GM12878 (cell line): ENCODE results near the gene EPRS1. TPM values are rescaled to one million over a fixed set of nuclear protein-coding genes. Genes with fewer than 3 reads are reported as not detected.

Source experiments
- CBFB ChIP-seq: IDR thresholded peaks from 2 replicates; pipeline ENCODE4 v1.6.1; 2016; ENCODE audit warnings: antibody characterized with exemption, low read depth
- CTCF ChIP-seq, 3 experiments: IDR thresholded peaks in 2 of 3; conservative IDR thresholded peaks in 1 of 3; 2 replicates each; pipeline ENCODE4 v1.5.1; 2011; ENCODE audit warnings: low read depth in 3 of 3, low read length in 3 of 3, mild to moderate bottlenecking in 3 of 3, control low read depth in 2 of 3, moderate library complexity in 2 of 3, inconsistent platforms in 1 of 3, mixed read lengths in 1 of 3; ENCODE audit not compliant: control insufficient read depth in 2 of 3, insufficient read depth in 1 of 3; ENCODE audit errors: extremely low read depth in 1 of 3
- EED ChIP-seq: sonication (generic); IDR thresholded peaks from 2 replicates; pipeline ENCODE4 v1.6.1; 2016; ENCODE audit warnings: antibody characterized with exemption, low read depth
- FOXM1 ChIP-seq: IDR thresholded peaks from 2 replicates; pipeline ENCODE4 v1.6.1; 2012; ENCODE audit warnings: low read depth, mild to moderate bottlenecking, inconsistent platforms, low read length, moderate library complexity
- HSF1 ChIP-seq: fragments of 150-350 bp; IDR thresholded peaks from 2 replicates; pipeline ENCODE4 v1.6.1; 2014; ENCODE audit warnings: mild to moderate bottlenecking, low read depth, low read length
- IRF3 ChIP-seq: fragments of 450-650 bp; IDR thresholded peaks from 2 replicates; pipeline ENCODE4 v1.6.1; 2014; ENCODE audit warnings: mild to moderate bottlenecking
- NFYA ChIP-seq: IDR thresholded peaks from 2 replicates; pipeline ENCODE4 v1.6.1; 2011; ENCODE audit warnings: low read depth, mild to moderate bottlenecking, low read length, improper control_type of control experiment, borderline replicate concordance
- NFYB ChIP-seq: IDR thresholded peaks from 2 replicates; pipeline ENCODE4 v1.6.1; 2011; ENCODE audit warnings: low read depth, mild to moderate bottlenecking, low read length, improper control_type of control experiment, moderate library complexity; ENCODE audit not compliant: insufficient read depth
- NKRF ChIP-seq: fragments of 450-650 bp; conservative IDR thresholded peaks from 2 replicates; pipeline ENCODE4 v1.6.1; 2017; ENCODE audit warnings: mild to moderate bottlenecking, moderate library complexity
- PAX5 ChIP-seq: IDR thresholded peaks from 2 replicates; pipeline ENCODE4 v1.6.1; 2011; ENCODE audit warnings: low read depth, low read length, borderline replicate concordance
- PAX8 ChIP-seq: fragments of 450-650 bp; IDR thresholded peaks from 2 replicates; pipeline ENCODE4 v1.6.1; 2017; ENCODE audit warnings: mild to moderate bottlenecking, moderate library complexity
- RB1 ChIP-seq: fragments of 450-650 bp; formaldehyde crosslinking; IDR thresholded peaks from 2 replicates; pipeline ENCODE4 v1.6.1; 2017; ENCODE audit warnings: mild to moderate bottlenecking, borderline replicate concordance
- SREBF1 ChIP-seq: IDR thresholded peaks from 2 replicates; pipeline ENCODE4 v1.6.1; 2012; ENCODE audit warnings: mild to moderate bottlenecking, low read length
- SREBF2 ChIP-seq: IDR thresholded peaks from 2 replicates; pipeline ENCODE4 v1.6.1; 2012; ENCODE audit warnings: mild to moderate bottlenecking, low read length
- STAT1 ChIP-seq: fragments of 450-650 bp; conservative IDR thresholded peaks from 2 replicates; pipeline ENCODE4 v1.6.1; 2014; ENCODE audit warnings: antibody characterized with exemption, mild to moderate bottlenecking
- TAF1 ChIP-seq: IDR thresholded peaks from 2 replicates; pipeline ENCODE4 v1.6.1; 2011; ENCODE audit warnings: mild to moderate bottlenecking, low read depth, low read length, borderline replicate concordance
- TARDBP ChIP-seq: IDR thresholded peaks from 2 replicates; pipeline ENCODE4 v1.6.1; 2016; ENCODE audit warnings: borderline replicate concordance
- USF1 ChIP-seq: IDR thresholded peaks from 2 replicates; pipeline ENCODE4 v1.6.1; 2011; ENCODE audit warnings: borderline replicate concordance, low read depth, mild to moderate bottlenecking, moderate library complexity, mixed read lengths, low read length; ENCODE audit not compliant: insufficient read depth; ENCODE audit errors: extremely low read length
- WRNIP1 ChIP-seq: IDR thresholded peaks from 2 replicates; pipeline ENCODE4 v1.6.1; 2011; ENCODE audit warnings: low read depth, low read length, improper control_type of control experiment, borderline replicate concordance
- YY1 ChIP-seq: IDR thresholded peaks from 2 replicates; pipeline ENCODE4 v1.6.1; 2011; ENCODE audit warnings: low read depth, mild to moderate bottlenecking, low read length
- ZNF207 ChIP-seq: fragments of 450-650 bp; IDR thresholded peaks from 2 replicates; pipeline ENCODE4 v1.6.1; 2014; ENCODE audit warnings: antibody characterized with exemption, mild to moderate bottlenecking, borderline replicate concordance
- ZNF24 ChIP-seq: fragments of 450-650 bp; IDR thresholded peaks from 2 replicates; pipeline ENCODE4 v1.6.1; 2017; ENCODE audit warnings: antibody characterized with exemption, mild to moderate bottlenecking
- ZSCAN29 ChIP-seq: fragments of 450-650 bp; IDR thresholded peaks from 2 replicates; pipeline ENCODE4 v1.6.1; 2017; ENCODE audit warnings: mild to moderate bottlenecking, moderate library complexity
- polyA plus RNA-seq, 11 experiments: library from polyadenylated mRNA; depleted of rRNA in 4 of 11; unstranded in 6 of 11; stranded (reverse) in 5 of 11; fragments of >200 nt; fragmentation: Nextera tagmentation in 4 of 11; fragmentation: Illumina TruSeq in 1 of 11; extraction: Ambion mirVana in 4 of 11; extraction: Trizol in 1 of 11; gene quantifications; 1 replicate in 1 of 11; 2 replicates in 10 of 11; pipeline versions ENCODE4 v1.2.1 to v1.2.3, GENCODE V29; 2011 to 2016; ENCODE audit warnings: inconsistent platforms in 2 of 11, missing spikeins in 2 of 11, low read depth in 1 of 11
- total RNA-seq, 4 experiments: library from RNA; depleted of rRNA in 3 of 4; stranded (reverse); fragments of >200 nt in 3 of 4; fragmentation: Illumina TruSeq in 1 of 4; extraction: Trizol in 1 of 4; gene quantifications; 2 replicates each; pipeline versions ENCODE4 v1.2.1 to v1.2.3, GENCODE V29; 2013 to 2021

The EPRS1 gene
- total and polyA plus RNA-seq, 10 of the 15 experiments (the other 5 are each of a cell fraction or from before 2014, with no cell fraction given): 68.2 to 175 (median 119) TPM

- no peak for TF ChIP-seq HSF1
- no peak for TF ChIP-seq EED
- no peak for TF ChIP-seq STAT1
- TF ChIP-seq TAF1: peak; percentile 51; the same call in 1 of the 2 replicates
- no peak for TF ChIP-seq NFYA
- TF ChIP-seq SREBF1: no peak
- no peak; the same call in 1 of the 2 replicates for TF ChIP-seq ZNF207
- TF ChIP-seq CTCF (IDR thresholded peaks at IDR 0.05 in 2 of 3, conservative IDR thresholded peaks at IDR 0.05 in 1 of 3; ENCODE audit: control insufficient read depth in 2 of 3, extremely low read depth in 1 of 3, insufficient read depth in 1 of 3, low read depth in 3 of 3, low read length in 3 of 3): peak; percentile 61 to 67 (median 66); a peak in 5 of 6 replicates
- peak; percentile 15; the same call in 1 of the 2 replicates for TF ChIP-seq TARDBP
- TF ChIP-seq CBFB: peak; percentile 69
- TF ChIP-seq NKRF: peak; percentile 87
- TF ChIP-seq SREBF2: no peak
- no peak for TF ChIP-seq ZSCAN29
- no peak for TF ChIP-seq IRF3
- peak; percentile 76; the same call in 1 of the 2 replicates for TF ChIP-seq YY1
- TF ChIP-seq PAX5: no peak; the same call in 1 of the 2 replicates
- TF ChIP-seq PAX8: 0 out of 2 replicates have a peak, but pooled peaks have one; percentile 67
- TF ChIP-seq FOXM1: no peak
- no peak for TF ChIP-seq ZNF24
- no peak for TF ChIP-seq NFYB
- TF ChIP-seq WRNIP1: no peak
- 0 out of 2 replicates have a peak, but pooled peaks have one; percentile 20 for TF ChIP-seq RB1
- no peak for TF ChIP-seq USF1
These were observed at the start of gene EPRS1 (continued) for GRCh38 chr1:220046052-220046930.
